ENCODE data around the gene TNS2.

GRCh38 chr12:53067993-53068770, 18.3 kb downstream of the TNS2 start:
- TF ChIP-seq POLR2A (IDR thresholded peaks at IDR 0.05; ENCODE audit: low read length) (no peak), GATA1 (IDR thresholded peaks at IDR 0.05; ENCODE audit: low read depth, low read length) (no peak)

All from erythroblast (primary cell).